ENCODE measurements around the gene C5orf15.
A peak's percentile ranks its signal among the peaks of the same experiment; 100 is the strongest.
"Not testable (repeated sequence)": the region's sequence is repeated elsewhere in the genome, so short reads cannot be mapped to it uniquely, and the experiment has no call there.

Gene C5orf15

GRCh38 chr5:133962131-133962530 lies 6.3 kb downstream of the C5orf15 start:
- intact Hi-C loops (cut with micrococcal nuclease), result no loop called here
- peaks cover 17% of the 10 kb centered on the region for H3K36me3 Mint-ChIP-seq (ENCODE audit: low read depth)
- H3K4me3 Mint-ChIP-seq, result no peak overlapping the region
- H3K27ac Mint-ChIP-seq, result peak overlapping the region; percentile 3
- H3K9me3 Mint-ChIP-seq, result no peaks in the 10 kb centered on the region
- no peaks in the 10 kb centered on the region for H3K27me3 Mint-ChIP-seq
- H3K4me1 Mint-ChIP-seq (ENCODE audit: low read depth), result peaks cover 31% of the 10 kb centered on the region

- H3K4me1 Mint-ChIP-seq (ENCODE audit: low read depth), result peaks cover 23% of the 10 kb centered on the region
- H3K4me3 Mint-ChIP-seq, result no peak overlapping the region
- no peak overlapping the region for H3K27ac Mint-ChIP-seq
- intact Hi-C loops (cut with micrococcal nuclease), result no loop called here
- H3K27me3 Mint-ChIP-seq, result no peaks in the 10 kb centered on the region
- H3K36me3 Mint-ChIP-seq (ENCODE audit: low read depth), result peaks cover 41% of the 10 kb centered on the region
- peaks cover 2% of the 10 kb centered on the region for H3K9me3 Mint-ChIP-seq
Observed at GRCh38 chr5:133959643-133960042, 8.8 kb downstream of the C5orf15 start.

GRCh38 chr5:133957591-133957990 lies 10.8 kb downstream of the C5orf15 start:
- intact Hi-C loops (cut with micrococcal nuclease), result no loop called here
- no peaks in the 10 kb centered on the region for H3K27me3 Mint-ChIP-seq
- H3K27ac Mint-ChIP-seq, result no peak overlapping the region
- no peak overlapping the region for H3K4me3 Mint-ChIP-seq
- H3K36me3 Mint-ChIP-seq (ENCODE audit: low read depth), result peaks cover 51% of the 10 kb centered on the region
- peaks cover 6% of the 10 kb centered on the region for H3K9me3 Mint-ChIP-seq
- peaks cover 14% of the 10 kb centered on the region for H3K4me1 Mint-ChIP-seq (ENCODE audit: low read depth)

GRCh38 chr5:133957080-133957479 lies 11.3 kb downstream of the C5orf15 start:
- Mint-ChIP-seq H3K27me3 (no peaks in the 10 kb centered on the region), H3K36me3 (ENCODE audit: low read depth) (peaks cover 51% of the 10 kb centered on the region), H3K27ac (no peak overlapping the region), H3K4me1 (ENCODE audit: low read depth) (peaks cover 9% of the 10 kb centered on the region), H3K4me3 (no peak overlapping the region), H3K9me3 (peaks cover 6% of the 10 kb centered on the region)
- intact Hi-C loops (cut with micrococcal nuclease), result no loop called here

GRCh38 chr5:133956196-133956595 lies 12.2 kb downstream of the C5orf15 start:
- H3K27me3 Mint-ChIP-seq; H3K9me3 Mint-ChIP-seq; H3K27ac Mint-ChIP-seq; intact Hi-C loops (cut with micrococcal nuclease); H3K4me1 Mint-ChIP-seq (ENCODE audit: low read depth); H3K4me3 Mint-ChIP-seq: not testable (repeated sequence)
- H3K36me3 Mint-ChIP-seq (ENCODE audit: low read depth), result peaks cover 51% of the 10 kb centered on the region

- intact Hi-C loops (cut with micrococcal nuclease), result no loop called here
- Mint-ChIP-seq H3K9me3 (peaks cover 6% of the 10 kb centered on the region), H3K27me3 (no peaks in the 10 kb centered on the region), H3K36me3 (ENCODE audit: low read depth) (peaks cover 37% of the 10 kb centered on the region), H3K4me1 (ENCODE audit: low read depth) (no peaks in the 10 kb centered on the region), H3K27ac (no peak overlapping the region), H3K4me3 (no peak overlapping the region)
Observed at GRCh38 chr5:133953568-133954145, 14.8 kb downstream of the C5orf15 start.

GRCh38 chr5:133952729-133953567 lies 15.5 kb downstream of the C5orf15 start:
- H3K36me3 Mint-ChIP-seq (ENCODE audit: low read depth), result peaks cover 36% of the 10 kb centered on the region
- peaks cover 6% of the 10 kb centered on the region for H3K9me3 Mint-ChIP-seq
- H3K4me1 Mint-ChIP-seq (ENCODE audit: low read depth), result no peaks in the 10 kb centered on the region
- no peak overlapping the region for H3K27ac Mint-ChIP-seq
- H3K4me3 Mint-ChIP-seq, result no peak overlapping the region
- H3K27me3 Mint-ChIP-seq, result no peaks in the 10 kb centered on the region
- intact Hi-C loops (cut with micrococcal nuclease), result no loop called here

GRCh38 chr5:133950821-133951612 lies 17.4 kb downstream of the C5orf15 start:
- no peak overlapping the region for H3K4me3 Mint-ChIP-seq
- peaks cover 23% of the 10 kb centered on the region for H3K36me3 Mint-ChIP-seq (ENCODE audit: low read depth)
- H3K27me3 Mint-ChIP-seq, result no peaks in the 10 kb centered on the region
- intact Hi-C loops (cut with micrococcal nuclease), result no loop called here
- no peaks in the 10 kb centered on the region for H3K4me1 Mint-ChIP-seq (ENCODE audit: low read depth)
- H3K27ac Mint-ChIP-seq, result no peak overlapping the region
- peaks cover 6% of the 10 kb centered on the region for H3K9me3 Mint-ChIP-seq

GRCh38 chr5:133948721-133949120 lies 19.7 kb downstream of the C5orf15 start:
- intact Hi-C loops (cut with micrococcal nuclease), result no loop called here
- H3K27me3 Mint-ChIP-seq, result no peaks in the 10 kb centered on the region
- H3K27ac Mint-ChIP-seq, result no peak overlapping the region
- no peaks in the 10 kb centered on the region for H3K9me3 Mint-ChIP-seq
- peaks cover 2% of the 10 kb centered on the region for H3K36me3 Mint-ChIP-seq (ENCODE audit: low read depth)
- no peaks in the 10 kb centered on the region for H3K4me1 Mint-ChIP-seq (ENCODE audit: low read depth)
- H3K4me3 Mint-ChIP-seq, result no peak overlapping the region

GRCh38 chr5:133947431-133947841 lies 21.0 kb downstream of the C5orf15 start:
- no peak overlapping the region for H3K4me3 Mint-ChIP-seq
- H3K36me3 Mint-ChIP-seq (ENCODE audit: low read depth), result no peaks in the 10 kb centered on the region
- intact Hi-C loops (cut with micrococcal nuclease), result no loop called here
- H3K27me3 Mint-ChIP-seq, result peaks cover 6% of the 10 kb centered on the region
- no peaks in the 10 kb centered on the region for H3K9me3 Mint-ChIP-seq
- no peaks in the 10 kb centered on the region for H3K4me1 Mint-ChIP-seq (ENCODE audit: low read depth)
- no peak overlapping the region for H3K27ac Mint-ChIP-seq

- intact Hi-C loops (cut with micrococcal nuclease), result no loop called here
- no peaks in the 10 kb centered on the region for H3K36me3 Mint-ChIP-seq (ENCODE audit: low read depth)
- H3K27me3 Mint-ChIP-seq, result peaks cover 8% of the 10 kb centered on the region
- no peak overlapping the region for H3K27ac Mint-ChIP-seq
- H3K4me3 Mint-ChIP-seq, result no peak overlapping the region
- H3K9me3 Mint-ChIP-seq, result no peaks in the 10 kb centered on the region
- no peaks in the 10 kb centered on the region for H3K4me1 Mint-ChIP-seq (ENCODE audit: low read depth)
Observed at GRCh38 chr5:133945568-133945967, 22.9 kb downstream of the C5orf15 start.

GRCh38 chr5:133944263-133945185 lies 23.9 kb downstream of the C5orf15 start:
- no peak overlapping the region for H3K4me3 Mint-ChIP-seq

GRCh38 chr5:133943475-133943817 lies 25.0 kb downstream of the C5orf15 start:
- Mint-ChIP-seq H3K4me1 (ENCODE audit: low read depth) (no peaks in the 10 kb centered on the region), H3K27me3 (peaks cover 8% of the 10 kb centered on the region), H3K4me3 (no peak overlapping the region), H3K27ac (no peak overlapping the region), H3K36me3 (ENCODE audit: low read depth) (no peaks in the 10 kb centered on the region), H3K9me3 (peaks cover 11% of the 10 kb centered on the region)
- intact Hi-C loops (cut with micrococcal nuclease), result loop anchor here (5.0 kb wide), 3 partner anchors 391 to 831 kb away; no protein-coding TSS in a partner anchor

More at GRCh38 chr5:133944263-133945185, 23.9 kb downstream of the C5orf15 start:
- Mint-ChIP-seq H3K27me3 (peaks cover 8% of the 10 kb centered on the region), H3K27ac (no peak overlapping the region), H3K4me1 (ENCODE audit: low read depth) (no peaks in the 10 kb centered on the region), H3K36me3 (ENCODE audit: low read depth) (no peaks in the 10 kb centered on the region), H3K9me3 (peaks cover 7% of the 10 kb centered on the region)
- intact Hi-C loops (cut with micrococcal nuclease), result loop anchor here (5.0 kb wide), 3 partner anchors 392 to 832 kb away; no protein-coding TSS in a partner anchor

Data from dendritic cell treated with granulocyte-macrophage colony-stimulating factor and Interleukin-4, amounts not matched to agents 40 ng/mL and 50 ng/mL, for 4 days (primary cell).